ENCODE results near the gene LRRC39. TPM values are rescaled to one million over a fixed set of nuclear protein-coding genes. Genes with fewer than 3 reads are reported as not detected.
"Not testable (repeated sequence)": the region's sequence is repeated elsewhere in the genome, so short reads cannot be mapped to it uniquely, and the experiment has no call there.

The LRRC39 gene
- total and polyA plus RNA-seq, 12 donors, result 1.3 to 52.0 (median 11.7) TPM

DNA sequence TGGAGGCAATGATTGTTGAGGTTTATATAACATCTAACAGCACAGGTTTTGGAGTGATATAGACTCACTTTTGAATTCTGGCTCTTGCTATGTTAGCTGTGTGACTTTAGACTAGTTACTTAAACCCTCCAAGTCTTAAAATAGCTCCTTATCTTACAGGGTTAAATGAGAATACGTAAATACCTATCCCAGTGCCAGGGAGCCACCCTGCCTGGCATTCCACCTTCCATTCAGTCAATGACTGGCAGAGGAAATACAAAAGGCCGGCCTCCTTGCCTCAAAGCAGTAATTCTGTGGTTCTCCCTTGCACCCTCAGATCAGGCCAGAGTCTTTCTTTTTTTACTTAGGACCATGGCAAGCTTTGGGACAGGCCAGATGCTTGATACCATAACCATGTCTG, 39.8 kb upstream of the LRRC39 start:
- Histone ChIP-seq H3K4me1 (replicated peaks in 1 of 2) (no peaks in the 10 kb centered on the region), H3K27me3 (no peaks in the 10 kb centered on the region), H3K9me3 (replicated peaks in 1 of 3) (peaks cover 0 to 5% (median 0%) of the 10 kb centered on the region in 3 donors), H3K36me3 (replicated peaks in 1 of 2) (peaks cover 0 to 43% of the 10 kb centered on the region in 2 donors), H3K4me3 (no peak overlapping the region), H3K27ac (no peak overlapping the region)
- WGBS, 4 donors, result 61 to 83% (median 76%) methylated on average over 2 of the region's 2 CpGs
- intact Hi-C loops (cut with DNase I), result no loop called here
- DNase-seq, result no peak
- TF ChIP-seq, protein P1, sequence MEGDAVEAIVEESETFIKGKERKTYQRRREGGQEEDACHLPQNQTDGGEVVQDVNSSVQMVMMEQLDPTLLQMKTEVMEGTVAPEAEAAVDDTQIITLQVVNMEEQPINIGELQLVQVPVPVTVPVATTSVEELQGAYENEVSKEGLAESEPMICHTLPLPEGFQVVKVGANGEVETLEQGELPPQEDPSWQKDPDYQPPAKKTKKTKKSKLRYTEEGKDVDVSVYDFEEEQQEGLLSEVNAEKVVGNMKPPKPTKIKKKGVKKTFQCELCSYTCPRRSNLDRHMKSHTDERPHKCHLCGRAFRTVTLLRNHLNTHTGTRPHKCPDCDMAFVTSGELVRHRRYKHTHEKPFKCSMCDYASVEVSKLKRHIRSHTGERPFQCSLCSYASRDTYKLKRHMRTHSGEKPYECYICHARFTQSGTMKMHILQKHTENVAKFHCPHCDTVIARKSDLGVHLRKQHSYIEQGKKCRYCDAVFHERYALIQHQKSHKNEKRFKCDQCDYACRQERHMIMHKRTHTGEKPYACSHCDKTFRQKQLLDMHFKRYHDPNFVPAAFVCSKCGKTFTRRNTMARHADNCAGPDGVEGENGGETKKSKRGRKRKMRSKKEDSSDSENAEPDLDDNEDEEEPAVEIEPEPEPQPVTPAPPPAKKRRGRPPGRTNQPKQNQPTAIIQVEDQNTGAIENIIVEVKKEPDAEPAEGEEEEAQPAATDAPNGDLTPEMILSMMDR (IDR thresholded peaks at IDR 0.05), result no peak
- no peak for TF ChIP-seq POLR2A (IDR thresholded peaks at IDR 0.05)

DNA sequence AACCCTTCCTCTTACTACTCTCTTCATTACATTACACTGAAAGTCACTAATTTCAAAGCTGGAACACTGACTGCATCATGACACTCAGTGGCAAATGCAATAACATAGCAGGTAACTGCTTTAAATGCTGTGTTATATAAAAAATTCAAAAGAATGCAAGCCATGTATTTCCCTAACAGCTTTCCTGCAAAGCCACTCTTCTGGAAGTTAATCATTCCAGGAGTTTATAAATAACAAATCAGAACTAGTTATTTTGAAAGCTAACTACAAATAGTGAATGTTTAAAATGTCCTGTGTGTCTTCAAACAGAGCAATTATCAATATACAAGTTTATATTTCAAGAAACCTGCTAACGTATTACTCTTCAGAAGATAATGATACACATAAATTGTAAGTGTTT, 37.0 kb upstream of the LRRC39 start:
- Histone ChIP-seq H3K27me3 (no peaks in the 10 kb centered on the region), H3K4me1 (replicated peaks in 1 of 2) (no peaks in the 10 kb centered on the region), H3K36me3 (replicated peaks in 1 of 2) (peaks cover 0 to 54% of the 10 kb centered on the region in 2 donors), H3K9me3 (replicated peaks in 1 of 3) (no peaks in the 10 kb centered on the region), H3K4me3 (no peak overlapping the region), H3K27ac (no peak overlapping the region)
- intact Hi-C loops (cut with DNase I), result no loop called here
- WGBS, 4 donors, result 88 to 97% (median 96%) methylated on average over 1 of the region's 1 CpG
- TF ChIP-seq, protein P1 (IDR thresholded peaks at IDR 0.05), result no peak
- DNase-seq, result no peak

DNA sequence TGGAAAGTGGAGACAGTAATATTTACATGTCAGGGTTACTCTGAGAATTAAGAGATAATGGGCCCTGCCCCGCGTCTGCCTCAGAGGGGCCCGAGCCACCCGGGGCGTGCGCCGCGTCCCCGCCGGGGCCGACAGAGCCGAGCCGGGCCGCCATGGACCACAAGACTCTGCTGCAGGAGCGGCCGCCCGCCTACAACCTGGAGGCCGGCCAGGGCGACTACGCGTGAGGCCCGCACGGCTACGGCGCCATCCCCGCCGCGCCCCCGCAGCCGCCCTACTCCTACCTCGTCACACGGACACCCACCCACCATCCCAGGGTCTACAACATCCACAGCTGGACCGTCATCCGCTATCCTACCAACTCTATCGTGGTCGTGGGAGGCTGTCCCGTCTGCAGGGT, 35.1 kb upstream of the LRRC39 start:
- TF ChIP-seq POLR2A (IDR thresholded peaks at IDR 0.05), result no peak
- TF ChIP-seq, protein P1 (IDR thresholded peaks at IDR 0.05), result no peak
- DNase-seq, result no peak
- Histone ChIP-seq H3K9me3 (replicated peaks in 1 of 3) (no peaks in the 10 kb centered on the region), H3K27ac (no peak overlapping the region), H3K4me3 (no peak overlapping the region), H3K27me3 (no peaks in the 10 kb centered on the region), H3K4me1 (replicated peaks in 1 of 2) (no peaks in the 10 kb centered on the region), H3K36me3 (replicated peaks in 1 of 2) (peaks cover 0 to 63% of the 10 kb centered on the region in 2 donors)
- WGBS, 4 donors, result 98% methylated on average over 17 to 37 of the region's 37 CpGs
- intact Hi-C loops (cut with DNase I), result no loop called here

DNA sequence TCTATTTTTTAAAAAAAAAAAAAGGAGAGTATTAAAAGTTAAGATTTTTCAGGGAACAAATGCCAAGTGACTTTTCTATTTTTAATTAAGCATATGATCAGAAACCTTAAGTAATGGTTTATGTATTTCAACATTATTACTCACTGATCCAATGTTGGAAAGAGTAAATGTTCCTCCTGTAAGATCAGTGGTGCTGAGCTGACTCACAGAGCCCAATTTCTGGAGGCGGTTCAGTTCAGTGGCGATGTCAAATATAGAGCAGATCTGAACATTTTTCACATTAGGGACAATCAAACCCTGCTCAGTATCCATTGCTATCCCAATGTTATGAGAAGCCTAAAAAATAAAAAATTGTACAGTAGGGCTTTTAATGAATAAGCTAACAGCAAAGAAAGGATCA, 28.2 kb upstream of the LRRC39 start:
- Histone ChIP-seq H3K4me1 (replicated peaks in 1 of 2) (no peaks in the 10 kb centered on the region), H3K36me3 (replicated peaks in 1 of 2) (peaks cover 0 to 51% of the 10 kb centered on the region in 2 donors), H3K27ac (no peak overlapping the region), H3K4me3 (no peak overlapping the region), H3K27me3 (no peaks in the 10 kb centered on the region), H3K9me3 (replicated peaks in 1 of 3) (peaks cover 0 to 3% (median 0%) of the 10 kb centered on the region in 3 donors)
- WGBS, 4 donors, result 95 to 100% (median 99%) methylated on average over 2 of the region's 2 CpGs
- intact Hi-C loops (cut with DNase I), result no loop called here
- TF ChIP-seq POLR2A (IDR thresholded peaks at IDR 0.05), result no peak
- TF ChIP-seq, protein P1 (IDR thresholded peaks at IDR 0.05), result no peak
- no peak for DNase-seq

DNA sequence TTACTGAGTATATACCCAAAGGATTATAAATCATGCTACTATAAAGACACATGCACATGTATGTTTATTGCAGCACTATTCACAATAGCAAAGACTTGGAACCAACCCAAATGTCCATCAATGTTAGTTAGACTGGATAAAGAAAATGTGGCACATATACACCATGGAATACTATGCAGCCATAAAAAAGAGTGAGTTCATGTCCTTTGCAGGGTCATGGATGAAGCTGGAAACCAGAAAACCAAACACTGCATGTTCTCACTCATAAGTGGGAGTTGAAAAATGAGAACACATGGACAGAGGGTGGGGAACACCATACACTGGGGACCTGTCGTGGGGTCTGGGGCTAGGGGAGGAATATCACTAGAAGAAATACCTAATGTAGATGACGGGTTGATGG, 27.5 kb upstream of the LRRC39 start:
- peaks cover 0 to 50% of the 10 kb centered on the region in 2 donors for H3K36me3 ChIP-seq (replicated peaks in 1 of 2)
- H3K27ac ChIP-seq; H3K27me3 ChIP-seq; H3K4me3 ChIP-seq; DNase-seq; intact Hi-C loops (cut with DNase I); H3K9me3 ChIP-seq (replicated peaks in 1 of 3); H3K4me1 ChIP-seq (replicated peaks in 1 of 2): not testable (repeated sequence)
- 88 to 100% (median 95%) methylated on average over 2 of the region's 2 CpGs for WGBS, 4 donors

DNA sequence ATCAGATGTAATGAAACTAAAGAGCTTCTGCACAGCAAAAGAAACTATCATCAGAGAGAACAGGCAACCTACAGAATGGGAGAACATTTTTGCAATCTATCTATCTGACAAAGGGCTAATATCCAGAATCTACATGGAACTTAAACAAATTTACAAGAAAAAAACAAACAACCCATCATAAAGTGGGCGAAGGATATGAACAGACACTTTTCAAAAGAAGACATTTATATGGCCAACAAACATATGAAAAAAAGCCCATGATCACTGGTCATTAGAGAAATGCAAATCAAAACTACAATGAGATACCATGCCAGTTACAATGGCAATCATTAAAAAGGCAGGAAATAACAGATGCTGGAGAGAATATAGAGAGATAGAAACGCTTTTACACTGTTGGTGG, 27.0 kb upstream of the LRRC39 start:
- DNase-seq; intact Hi-C loops (cut with DNase I); H3K9me3 ChIP-seq (replicated peaks in 1 of 3); H3K27ac ChIP-seq; H3K4me1 ChIP-seq (replicated peaks in 1 of 2); H3K4me3 ChIP-seq; H3K27me3 ChIP-seq: not testable (repeated sequence)
- 97 to 100% (median 98%) methylated on average over 2 of the region's 2 CpGs for WGBS, 4 donors
- peaks cover 0 to 53% of the 10 kb centered on the region in 2 donors for H3K36me3 ChIP-seq (replicated peaks in 1 of 2)

DNA sequence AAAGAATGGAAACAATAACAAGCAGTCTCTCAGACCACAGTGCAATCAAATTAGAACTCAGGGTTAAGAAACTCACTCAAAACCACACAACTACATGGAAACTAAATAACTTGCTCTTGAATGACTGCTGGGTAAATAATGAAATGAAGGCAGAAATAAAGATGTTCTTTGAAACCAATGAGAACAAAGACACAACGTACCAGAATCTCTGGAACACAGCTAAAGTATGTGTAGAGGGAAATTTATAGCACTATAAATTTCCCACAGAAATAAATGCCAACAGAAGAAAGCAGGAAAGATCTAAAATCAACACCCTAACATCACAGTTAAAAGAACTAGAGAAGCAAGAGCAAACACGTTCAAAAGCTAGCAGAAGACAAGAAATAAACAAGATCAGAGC, 24.6 kb upstream of the LRRC39 start:
- H3K9me3 ChIP-seq (replicated peaks in 1 of 3); DNase-seq; H3K4me3 ChIP-seq; H3K27ac ChIP-seq; H3K4me1 ChIP-seq (replicated peaks in 1 of 2); intact Hi-C loops (cut with DNase I); H3K27me3 ChIP-seq: not testable (repeated sequence)
- peaks cover 0 to 51% of the 10 kb centered on the region in 2 donors for H3K36me3 ChIP-seq (replicated peaks in 1 of 2)
- 68 to 84% (median 80%) methylated on average over 2 of the region's 2 CpGs for WGBS, 4 donors

DNA sequence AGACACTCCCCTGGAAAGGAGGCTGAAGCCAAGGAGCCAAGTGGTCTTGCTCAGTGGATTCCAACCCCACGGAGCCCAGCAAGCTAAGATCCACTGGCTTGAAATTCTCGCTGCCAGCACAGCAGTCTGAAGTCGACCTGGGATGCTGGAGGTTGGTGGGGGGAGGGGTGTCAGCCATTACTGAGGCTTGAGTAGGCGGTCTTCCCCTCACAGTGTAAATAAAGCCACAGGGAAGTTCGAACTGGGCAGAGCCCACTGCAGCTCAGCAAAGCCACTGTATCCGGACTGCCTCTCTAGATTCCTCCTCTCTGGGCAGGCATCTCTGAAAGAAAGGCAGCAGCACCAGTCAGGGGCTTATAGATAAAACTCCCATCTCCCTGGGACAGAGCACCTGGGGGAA, 22.0 kb upstream of the LRRC39 start:
- intact Hi-C loops (cut with DNase I); H3K9me3 ChIP-seq (replicated peaks in 1 of 3); DNase-seq; H3K27ac ChIP-seq; H3K4me3 ChIP-seq; H3K27me3 ChIP-seq; H3K4me1 ChIP-seq (replicated peaks in 1 of 2): not testable (repeated sequence)
- peaks cover 0 to 31% of the 10 kb centered on the region in 2 donors for H3K36me3 ChIP-seq (replicated peaks in 1 of 2)
- WGBS, 4 donors, result 77 to 90% (median 81%) methylated on average over 4 to 6 of the region's 6 CpGs; no CpG with 5 or more reads in 1 of the 4 donors
